CD14-positive monocyte (primary cell): ENCODE results near the gene ATP6V0B. TPM values are rescaled to one million over a fixed set of nuclear protein-coding genes. Genes with fewer than 3 reads are reported as not detected.
A peak's percentile ranks its signal among the peaks of the same experiment; 100 is the strongest.

ENCODE experiments used
- DNase-seq, 3 donors: peaks; one replicate each; pipeline ENCODE4 v3.0.0-alpha.2; 2011 to 2022
- H2AFZ ChIP-seq: 2 replicates; pipeline ENCODE4 v1.6.0; 2012; ENCODE audit warnings: mild to moderate bottlenecking, low read depth, low read length, inconsistent platforms; ENCODE audit not compliant: insufficient read depth, poor library complexity, severe bottlenecking
- H3K27ac ChIP-seq, 2 donors: 1 replicate in 1 of 2; 2 replicates in 1 of 2; pipeline ENCODE4 v1.5.1; 2012 to 2013; ENCODE audit warnings: low read length in 2 of 2, control low read depth in 1 of 2, inconsistent platforms in 1 of 2, low read depth in 1 of 2, mild to moderate bottlenecking in 1 of 2
- H3K27me3 ChIP-seq, 2 donors: one replicate each; pipeline versions ENCODE4 v1.6.0 to v1.6.1; 2011 to 2013; ENCODE audit warnings: low read length in 2 of 2; ENCODE audit not compliant: control insufficient read depth in 2 of 2, insufficient read depth in 2 of 2
- H3K36me3 ChIP-seq, 2 donors: replicated peaks in 1 of 2; 1 replicate in 1 of 2; 2 replicates in 1 of 2; pipeline versions ENCODE4 v1.5.1 to v1.6.1; 2012 to 2013; ENCODE audit warnings: low read length in 2 of 2, control low read depth in 1 of 2, inconsistent platforms in 1 of 2, mild to moderate bottlenecking in 1 of 2; ENCODE audit not compliant: insufficient read depth in 2 of 2, control insufficient read depth in 1 of 2
- H3K4me1 ChIP-seq, 2 donors: 1 replicate in 1 of 2; 2 replicates in 1 of 2; pipeline versions ENCODE4 v1.5.1 to v1.6.1; 2012 to 2013; ENCODE audit warnings: low read length in 2 of 2, control low read depth in 1 of 2, inconsistent platforms in 1 of 2, mild to moderate bottlenecking in 1 of 2, moderate library complexity in 1 of 2; ENCODE audit not compliant: insufficient read depth in 2 of 2, control insufficient read depth in 1 of 2
- H3K4me2 ChIP-seq: replicated peaks from 2 replicates; pipeline ENCODE3; 2012; ENCODE audit warnings: low read length, moderate library complexity, mild to moderate bottlenecking; ENCODE audit not compliant: poor library complexity, severe bottlenecking; ENCODE audit errors: extremely low read depth
- H3K4me3 ChIP-seq, 3 experiments: fragments of 200-600 bp in 1 of 3; sonication (generic) in 1 of 3; replicated peaks in 1 of 3; 1 replicate in 2 of 3; 2 replicates in 1 of 3; pipeline ENCODE4 v1.5.1; 2011 to 2013; ENCODE audit warnings: low read length in 3 of 3, mild to moderate bottlenecking in 3 of 3, control low read depth in 2 of 3, low read depth in 2 of 3, inconsistent platforms in 1 of 3, moderate library complexity in 1 of 3
- H3K79me2 ChIP-seq: 2 replicates; pipeline ENCODE4 v1.6.0; 2012; ENCODE audit warnings: mild to moderate bottlenecking, control low read depth, inconsistent platforms, low read length, moderate library complexity; ENCODE audit not compliant: insufficient read depth
- H3K9ac ChIP-seq: 2 replicates; pipeline ENCODE4 v1.6.0; 2017; ENCODE audit warnings: low read length, mild to moderate bottlenecking; ENCODE audit not compliant: insufficient read depth, poor library complexity, severe bottlenecking
- H3K9me3 ChIP-seq, 2 donors: replicated peaks in 1 of 2; 1 replicate in 1 of 2; 2 replicates in 1 of 2; pipeline versions ENCODE4 v1.5.1 to v1.6.1; 2012 to 2013; ENCODE audit warnings: low read length in 2 of 2, control low read depth in 1 of 2; ENCODE audit not compliant: control insufficient read depth in 1 of 2, insufficient read depth in 1 of 2
- H4K20me1 ChIP-seq: 2 replicates; pipeline ENCODE4 v1.6.0; 2012; ENCODE audit warnings: mild to moderate bottlenecking, low read length, control low read depth, moderate library complexity; ENCODE audit not compliant: insufficient read depth
- H3K27ac Mint-ChIP-seq, 7 donors: one replicate each; pipeline ENCODE4 v1.8.0; 2020; ENCODE audit warnings: mild to moderate bottlenecking in 7 of 7, mixed read lengths in 7 of 7, moderate library complexity in 6 of 7, inconsistent platforms in 2 of 7
- H3K27me3 Mint-ChIP-seq, 3 donors: one replicate each; pipeline ENCODE4 v1.8.0; 2021 to 2022; ENCODE audit warnings: low read depth in 3 of 3, mild to moderate bottlenecking in 3 of 3, mixed read lengths in 3 of 3, moderate library complexity in 3 of 3, inconsistent platforms in 1 of 3
- H3K36me3 Mint-ChIP-seq, 2 donors: one replicate each; pipeline ENCODE4 v1.8.0; 2020; ENCODE audit warnings: mixed read lengths in 2 of 2, inconsistent platforms in 1 of 2, mild to moderate bottlenecking in 1 of 2
- H3K4me1 Mint-ChIP-seq: one replicate; pipeline ENCODE4 v1.8.0; 2020; ENCODE audit warnings: mild to moderate bottlenecking, mixed read lengths
- H3K4me3 Mint-ChIP-seq, 2 donors: one replicate each; pipeline ENCODE4 v1.8.0; 2020; ENCODE audit warnings: mild to moderate bottlenecking in 2 of 2, mixed read lengths in 2 of 2, moderate library complexity in 1 of 2
- H3K9me3 Mint-ChIP-seq, 7 donors: one replicate each; pipeline ENCODE4 v1.8.0; 2020 to 2022; ENCODE audit warnings: mixed read lengths in 7 of 7, mild to moderate bottlenecking in 6 of 7, moderate library complexity in 6 of 7, inconsistent platforms in 2 of 7
- WGBS: methylation state at CpG from one replicate; pipeline ENCODE4 v1.1.5; 2013; ENCODE audit warnings: missing lambda C conversion rate; ENCODE audit not compliant: insufficient coverage; 5-methylcytosine and 5-hydroxymethylcytosine counted together
- intact Hi-C, 2 donors: fragments of 100-400 bp; cut with micrococcal nuclease; formaldehyde crosslinking; loops; one replicate each; pipeline versions ENCODE4 v1.15.0 to v1.15.1; 2023
- polyA plus RNA-seq, 3 donors: library from polyadenylated mRNA; depleted of rRNA in 1 of 3; unstranded in 2 of 3; stranded (reverse) in 1 of 3; fragments of 300-500 nt in 2 of 3; fragments of >200 nt in 1 of 3; fragmentation: Illumina TruSeq in 2 of 3; gene quantifications; 1 replicate in 2 of 3; 2 replicates in 1 of 3; pipeline ENCODE4 v1.2.3, GENCODE V29; 2012 to 2021
- TF ChIP-seq, protein P1 (sequence below): fragments of 200-600 bp; IDR thresholded peaks from one replicate; pipeline ENCODE4 v1.8.0; 2022; ENCODE audit warnings: antibody characterized with exemption, mild to moderate bottlenecking

ATP6V0B gene
- polyA plus RNA-seq, 3 donors: 465 to 1,219 (median 954) TPM

DNA sequence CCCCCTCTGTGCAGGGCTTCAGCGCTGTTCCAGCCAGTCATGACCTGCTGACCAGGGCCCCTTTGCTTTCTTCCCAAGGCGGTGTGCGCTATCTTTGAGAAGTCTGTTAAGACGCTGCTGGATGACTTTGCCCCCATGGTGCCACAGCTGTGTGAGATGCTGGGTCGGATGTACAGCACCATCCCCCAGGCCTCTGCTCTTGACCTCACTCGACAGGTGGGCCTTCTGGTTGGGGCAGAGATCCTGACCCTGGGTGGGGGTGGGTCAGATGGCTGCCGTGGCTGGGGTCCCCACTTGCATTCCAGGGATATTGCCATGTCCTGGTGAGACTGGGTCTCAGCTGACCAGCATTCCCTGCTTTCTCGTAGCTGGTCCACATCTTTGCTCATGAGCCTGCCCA, 14.0 kb upstream of the ATP6V0B start:
- no peaks in the 10 kb centered on the region for H4K20me1 ChIP-seq
- Mint-ChIP-seq H3K4me1 (no peaks in the 10 kb centered on the region), H3K27me3 (no peaks in the 10 kb centered on the region), H3K36me3 (peaks cover 43 to 57% of the 10 kb centered on the region in 2 donors), H3K27ac (no peak overlapping the region), H3K4me3 (no peak overlapping the region), H3K9me3 (peaks cover 0 to 2% (median 0%) of the 10 kb centered on the region in 7 donors)
- H3K9ac ChIP-seq: no peak overlapping the region
- intact Hi-C loops: no loop called here
- DNase-seq: no peak
- no peak overlapping the region for H3K4me2 ChIP-seq
- no peaks in the 10 kb centered on the region for H3K9me3 ChIP-seq
- peaks cover 59 to 88% of the 10 kb centered on the region in 2 donors for H3K36me3 ChIP-seq
- H3K4me1 ChIP-seq: peaks cover 20 to 22% of the 10 kb centered on the region in 2 donors
- no peaks in the 10 kb centered on the region for H3K79me2 ChIP-seq
- H3K27ac ChIP-seq: no peak overlapping the region
- 100% methylated on average over 7 of the region's 8 CpGs for WGBS
- no peak overlapping the region for H3K4me3 ChIP-seq
- H2AFZ ChIP-seq: no peak overlapping the region
- H3K27me3 ChIP-seq: no peaks in the 10 kb centered on the region
- TF ChIP-seq, protein P1, sequence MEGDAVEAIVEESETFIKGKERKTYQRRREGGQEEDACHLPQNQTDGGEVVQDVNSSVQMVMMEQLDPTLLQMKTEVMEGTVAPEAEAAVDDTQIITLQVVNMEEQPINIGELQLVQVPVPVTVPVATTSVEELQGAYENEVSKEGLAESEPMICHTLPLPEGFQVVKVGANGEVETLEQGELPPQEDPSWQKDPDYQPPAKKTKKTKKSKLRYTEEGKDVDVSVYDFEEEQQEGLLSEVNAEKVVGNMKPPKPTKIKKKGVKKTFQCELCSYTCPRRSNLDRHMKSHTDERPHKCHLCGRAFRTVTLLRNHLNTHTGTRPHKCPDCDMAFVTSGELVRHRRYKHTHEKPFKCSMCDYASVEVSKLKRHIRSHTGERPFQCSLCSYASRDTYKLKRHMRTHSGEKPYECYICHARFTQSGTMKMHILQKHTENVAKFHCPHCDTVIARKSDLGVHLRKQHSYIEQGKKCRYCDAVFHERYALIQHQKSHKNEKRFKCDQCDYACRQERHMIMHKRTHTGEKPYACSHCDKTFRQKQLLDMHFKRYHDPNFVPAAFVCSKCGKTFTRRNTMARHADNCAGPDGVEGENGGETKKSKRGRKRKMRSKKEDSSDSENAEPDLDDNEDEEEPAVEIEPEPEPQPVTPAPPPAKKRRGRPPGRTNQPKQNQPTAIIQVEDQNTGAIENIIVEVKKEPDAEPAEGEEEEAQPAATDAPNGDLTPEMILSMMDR: no peak

DNA sequence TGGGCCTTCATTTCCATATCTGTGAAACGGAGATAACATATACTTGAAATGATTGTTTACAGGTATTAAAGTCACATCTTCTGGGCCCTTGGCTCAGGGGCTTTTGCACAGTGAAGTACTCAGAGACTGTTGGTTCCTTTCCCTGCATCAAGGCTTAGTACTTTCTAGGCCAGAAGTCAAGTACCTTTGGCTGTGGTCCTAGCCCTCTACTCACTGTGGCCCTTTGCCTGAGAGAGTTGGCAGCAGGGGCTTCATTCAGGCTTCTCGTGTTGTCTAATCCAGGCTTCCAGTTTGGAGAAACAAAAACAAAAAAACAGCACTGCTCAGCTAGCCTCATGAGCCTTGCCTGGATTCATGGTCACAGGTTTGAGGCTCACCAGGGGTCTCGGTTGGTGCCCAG, 13.1 kb upstream of the ATP6V0B start:
- no peak overlapping the region for H3K9ac ChIP-seq
- H2AFZ ChIP-seq: no peak overlapping the region
- no peak overlapping the region for H3K4me3 ChIP-seq
- Mint-ChIP-seq H3K36me3 (peaks cover 42 to 53% of the 10 kb centered on the region in 2 donors), H3K27ac (peak overlapping the region in 1 of 7 donors; percentile 16), H3K9me3 (peaks cover 0 to 2% (median 0%) of the 10 kb centered on the region in 7 donors), H3K27me3 (no peaks in the 10 kb centered on the region), H3K4me3 (no peak overlapping the region), H3K4me1 (no peaks in the 10 kb centered on the region)
- TF ChIP-seq, protein P1: no peak
- H3K27ac ChIP-seq: no peak overlapping the region
- H3K4me2 ChIP-seq: no peak overlapping the region
- no peaks in the 10 kb centered on the region for H4K20me1 ChIP-seq
- no peaks in the 10 kb centered on the region for H3K9me3 ChIP-seq
- intact Hi-C loops: no loop called here
- 94% methylated on average over 2 of the region's 3 CpGs for WGBS
- H3K79me2 ChIP-seq: no peaks in the 10 kb centered on the region
- H3K27me3 ChIP-seq: no peaks in the 10 kb centered on the region
- peaks cover 53 to 87% of the 10 kb centered on the region in 2 donors for H3K36me3 ChIP-seq
- no peak for DNase-seq
- H3K4me1 ChIP-seq: peaks cover 20 to 22% of the 10 kb centered on the region in 2 donors
